ENCODE measurements around the gene PAX2.

The PAX2 gene

GRCh38 chr10:100760726-100761125, 15.3 kb downstream of the PAX2 start:
- no peak for DNase-seq

GRCh38 chr10:100761191-100761590, 15.8 kb downstream of the PAX2 start:
- no peak for DNase-seq

- no peak for DNase-seq
Observed at GRCh38 chr10:100763043-100763747, 17.8 kb downstream of the PAX2 start.

DNA sequence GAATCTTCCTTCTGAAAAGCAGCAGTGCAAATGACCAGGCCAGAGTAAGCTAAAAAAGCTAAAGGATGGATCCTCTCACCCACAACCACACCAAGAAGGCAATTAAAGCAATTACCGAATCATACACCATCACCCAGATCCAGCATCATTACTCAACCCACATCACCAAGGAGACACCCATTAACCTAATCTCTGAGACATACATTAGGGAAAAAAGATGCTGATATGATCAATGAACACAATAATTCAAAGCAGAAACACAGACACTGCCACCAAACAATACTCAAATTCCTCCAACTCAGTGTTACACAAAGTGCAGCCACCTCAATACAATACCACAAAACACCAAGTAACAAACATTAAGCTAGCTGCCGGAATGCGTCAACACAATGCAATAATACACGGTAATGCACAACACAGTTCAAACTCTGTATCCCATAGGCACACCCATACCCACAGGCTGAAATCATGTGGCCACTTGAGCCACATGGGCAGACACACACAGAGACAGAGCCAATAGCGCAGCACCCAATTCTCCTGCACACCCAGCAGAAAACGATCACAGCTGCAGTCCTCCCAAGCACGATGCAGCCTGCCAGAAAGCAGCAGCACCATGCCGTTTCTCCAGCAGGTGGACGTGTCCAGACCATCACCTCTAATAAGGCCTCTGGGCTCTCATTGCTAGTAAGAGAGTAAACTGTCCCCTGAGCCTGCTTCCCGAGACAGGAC, 21.5 kb downstream of the PAX2 start:
- DNase-seq, result no peak

GRCh38 chr10:100767422-100767775, 22.0 kb downstream of the PAX2 start:
- no peak for DNase-seq

GRCh38 chr10:100769481-100769880, 24.1 kb downstream of the PAX2 start:
- no peak for DNase-seq

DNA sequence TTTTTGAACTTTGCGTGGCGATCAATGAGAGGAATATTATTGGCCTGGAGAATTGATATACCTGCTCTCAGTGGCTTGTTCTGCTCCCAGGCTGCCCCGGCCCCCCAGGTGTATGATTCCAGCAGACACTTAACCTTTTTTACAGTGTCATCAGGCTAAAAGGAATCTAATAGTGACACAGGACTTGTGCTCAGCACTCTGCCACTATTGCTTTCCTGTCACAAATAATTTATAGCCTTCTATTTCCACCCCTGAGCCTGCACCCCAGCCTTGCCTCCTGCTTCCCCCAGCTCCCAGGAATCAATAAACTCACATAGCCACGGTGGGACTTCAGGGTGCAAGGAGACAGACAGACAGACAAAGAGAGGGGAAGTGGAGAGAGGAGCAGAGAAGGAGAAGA, 28.3 kb downstream of the PAX2 start:
- DNase-seq, result no peak

GRCh38 chr10:100774223-100774622, 28.8 kb downstream of the PAX2 start:
- DNase-seq, result no peak

GRCh38 chr10:100774876-100775275, 29.5 kb downstream of the PAX2 start:
- DNase-seq, result no peak

GRCh38 chr10:100775386-100775785, 30.0 kb downstream of the PAX2 start:
- no peak for DNase-seq

GRCh38 chr10:100775871-100776270, 30.5 kb downstream of the PAX2 start:
- no peak for DNase-seq

DNA sequence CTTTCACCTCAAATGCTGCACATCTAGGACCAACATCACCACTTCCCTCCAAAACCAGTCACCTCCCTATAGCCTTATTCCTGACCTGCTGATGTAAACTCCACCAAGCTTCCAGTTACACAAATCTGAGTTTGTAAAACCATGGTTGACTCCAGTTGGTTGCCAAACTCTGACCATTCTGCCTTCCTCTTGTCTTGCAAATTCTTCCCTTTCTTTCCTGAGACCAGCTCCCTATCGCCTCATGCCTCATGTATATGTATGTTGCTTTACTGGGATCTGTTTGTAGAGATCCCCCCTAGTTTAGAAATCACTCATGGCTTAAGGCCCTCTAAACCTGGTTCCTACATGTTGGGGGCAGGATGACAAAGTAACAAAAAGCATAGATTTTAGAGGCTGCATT, 31.3 kb downstream of the PAX2 start:
- DNase-seq, result no peak

- no peak for DNase-seq
Observed at GRCh38 chr10:100779329-100779728, 33.9 kb downstream of the PAX2 start.

GRCh38 chr10:100780324-100780723, 34.9 kb downstream of the PAX2 start:
- DNase-seq, result no peak

DNA sequence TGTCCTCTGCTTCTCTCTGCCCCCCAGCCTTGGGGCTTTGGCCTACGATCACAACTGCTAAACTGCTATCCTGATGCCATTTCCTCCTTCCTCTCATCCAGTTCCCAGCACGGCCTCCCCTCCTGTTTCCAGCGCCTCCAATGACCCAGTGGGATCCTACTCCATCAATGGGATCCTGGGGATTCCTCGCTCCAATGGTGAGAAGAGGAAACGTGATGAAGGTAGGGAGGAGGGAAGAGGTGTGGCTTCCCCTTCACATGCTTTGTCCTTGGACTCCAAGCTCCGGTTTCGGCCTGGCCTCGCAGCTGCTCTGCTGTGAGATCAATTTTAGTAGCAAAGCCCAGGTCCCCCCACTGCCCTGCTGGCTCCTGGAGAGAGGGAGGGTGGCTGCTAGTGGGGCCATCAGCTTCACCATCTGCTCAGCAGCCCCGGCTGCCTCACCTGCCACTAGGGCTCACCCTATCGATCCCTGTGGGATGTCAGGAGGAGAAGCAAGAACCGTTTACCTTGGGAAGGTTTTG, 35.8 kb downstream of the PAX2 start:
- no peak for DNase-seq

GRCh38 chr10:100782461-100783244, 37.3 kb downstream of the PAX2 start:
- no peak for DNase-seq

DNA sequence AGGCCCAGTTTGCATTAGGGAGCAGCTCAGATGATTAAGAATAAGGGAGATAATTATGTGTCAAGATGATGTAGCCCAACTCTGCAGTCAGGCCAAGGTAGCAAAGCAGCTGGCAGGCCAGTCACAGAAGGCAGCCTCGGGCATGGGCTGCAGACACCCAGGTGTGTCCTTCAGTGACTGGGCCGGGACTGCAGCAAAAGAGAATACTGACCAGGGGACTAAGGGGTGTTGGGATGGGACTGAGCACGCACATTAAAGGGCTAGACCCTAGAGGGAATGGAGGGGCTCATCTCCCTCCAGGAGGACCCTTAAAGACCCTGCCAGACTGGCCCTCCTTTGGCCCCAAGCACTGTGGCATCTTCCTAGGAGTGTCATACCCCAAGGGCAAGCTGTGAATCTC, 38.7 kb downstream of the PAX2 start:
- DNase-seq, result no peak

DNA sequence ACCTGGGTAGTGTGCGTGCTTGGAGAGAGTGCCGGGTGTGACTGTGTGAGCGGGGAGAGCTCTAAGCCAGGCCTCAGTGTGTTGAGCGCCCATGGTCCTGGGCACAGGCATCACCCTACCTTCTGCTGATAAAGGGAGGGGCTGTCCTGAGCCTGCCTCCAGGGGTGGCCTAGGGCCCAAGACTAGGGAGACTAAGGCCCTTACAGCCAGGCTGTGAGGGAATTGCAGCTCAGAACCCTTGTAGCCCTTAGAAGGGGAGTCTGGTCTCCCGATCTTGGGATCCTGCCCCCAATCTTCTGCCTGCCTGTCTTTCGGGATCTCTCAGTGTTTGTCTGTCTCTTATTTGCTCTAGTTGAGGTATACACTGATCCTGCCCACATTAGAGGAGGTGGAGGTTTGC, 41.2 kb downstream of the PAX2 start:
- DNase-seq, result no peak

GRCh38 chr10:100788002-100788903, 42.9 kb downstream of the PAX2 start:
- no peak for DNase-seq

DNA sequence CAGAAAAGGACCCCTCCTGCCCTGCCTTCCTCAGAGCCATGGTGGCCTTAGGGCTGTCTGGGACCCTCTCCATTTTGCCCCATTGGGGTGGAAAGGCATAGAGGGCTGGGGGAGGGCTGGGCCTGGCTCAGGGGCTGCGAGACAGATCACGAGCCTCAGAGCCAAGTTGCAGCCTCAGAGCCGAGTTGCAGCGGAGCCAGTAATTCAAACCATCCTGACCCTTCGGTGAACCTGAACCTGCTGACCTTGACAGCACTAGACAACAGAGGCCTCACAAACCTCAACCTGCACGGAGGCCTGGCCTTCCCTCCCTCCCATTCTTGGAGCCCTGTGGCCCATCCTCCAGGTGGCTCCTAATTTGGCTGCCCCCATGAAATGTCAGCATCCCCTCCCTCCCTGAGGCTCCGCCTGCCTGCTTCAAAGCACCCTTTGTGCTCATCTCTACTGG, 45.4 kb downstream of the PAX2 start:
- no peak for DNase-seq

- no peak for DNase-seq
Observed at GRCh38 chr10:100791369-100792058, 46.1 kb downstream of the PAX2 start.

GRCh38 chr10:100792574-100792973, 47.2 kb downstream of the PAX2 start:
- no peak for DNase-seq
